ENCODE data around the gene ACY1. TPM values are rescaled to one million over a fixed set of nuclear protein-coding genes. Genes with fewer than 3 reads are reported as not detected.
A peak's percentile ranks its signal among the peaks of the same experiment; 100 is the strongest.

The ACY1 gene
- total and polyA plus RNA-seq, 2 of the 13 experiments (the other 11 are each of a cell fraction or from before 2014, with no cell fraction given), result 113 to 162 TPM

DNA sequence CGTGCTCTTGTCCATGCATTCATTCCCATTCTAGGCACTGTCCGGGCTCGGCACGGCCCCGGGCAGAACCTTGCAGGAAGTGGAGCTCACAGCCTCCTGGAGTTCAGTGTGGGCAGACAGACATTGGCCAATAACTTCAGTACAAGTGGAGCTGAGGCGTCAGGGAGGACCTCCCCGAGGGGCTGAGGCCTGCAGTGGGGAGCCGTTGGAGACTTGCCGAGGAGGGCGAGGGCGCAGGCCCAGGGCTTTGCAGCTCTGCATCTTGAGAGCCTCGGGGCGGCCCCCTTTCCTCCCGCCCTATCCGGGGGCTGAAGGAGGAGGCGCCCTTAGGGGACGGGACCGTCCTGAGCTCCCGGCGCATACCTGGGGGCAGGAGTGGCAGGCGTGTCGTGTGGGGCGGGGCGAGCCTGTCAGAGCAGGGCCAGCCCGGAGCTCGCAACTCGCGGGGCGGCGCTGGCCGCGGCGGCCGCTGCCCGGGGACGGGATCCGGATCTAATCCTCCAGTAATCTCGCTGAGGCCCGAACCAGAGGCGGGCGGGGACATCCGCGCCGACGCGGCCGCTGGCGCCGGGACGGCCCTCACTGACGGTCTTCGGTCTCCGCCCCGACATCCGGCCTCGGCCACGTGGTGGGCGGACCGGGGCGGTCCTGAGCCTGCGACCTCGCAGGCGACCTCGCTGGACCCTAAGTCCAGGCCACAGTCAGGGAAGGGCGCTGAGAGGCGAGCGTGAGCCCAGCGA lies at the start of gene ACY1 (continued):
- TF ChIP-seq PAX8 (CRISPR knock-in tag; IDR thresholded peaks at IDR 0.05; ENCODE audit: borderline replicate concordance) (peak; percentile 88; the same call in 1 of the 2 replicates), MIER2 (CRISPR knock-in tag; IDR thresholded peaks at IDR 0.05) (no peak), ZNF263 (CRISPR knock-in tag; IDR thresholded peaks at IDR 0.05) (no peak), ZNF260 (CRISPR knock-in tag; IDR thresholded peaks at IDR 0.05; ENCODE audit: borderline replicate concordance, low read depth) (peak; percentile 55; the same call in 1 of the 2 replicates), ZNF574 (CRISPR knock-in tag; IDR thresholded peaks at IDR 0.05) (peak; percentile 85), AKAP8 (CRISPR knock-in tag; IDR thresholded peaks at IDR 0.05) (no peak; the same call in 1 of the 2 replicates), KLF13 (CRISPR knock-in tag; IDR thresholded peaks at IDR 0.05) (peak; percentile 98), ZNF563 (CRISPR knock-in tag; IDR thresholded peaks at IDR 0.05) (no peak; the same call in 1 of the 2 replicates), HOXA3 (CRISPR knock-in tag; IDR thresholded peaks at IDR 0.05) (peak; percentile 84), TBX3 (IDR thresholded peaks at IDR 0.05; ENCODE audit: borderline replicate concordance) (no peak), HIC2 (CRISPR knock-in tag; IDR thresholded peaks at IDR 0.05; ENCODE audit: low read depth) (no peak; the same call in 1 of the 2 replicates), SRY (CRISPR knock-in tag; IDR thresholded peaks at IDR 0.05) (peak; percentile 45; the same call in 1 of the 2 replicates), ZFP90 (CRISPR knock-in tag; IDR thresholded peaks at IDR 0.05; ENCODE audit: borderline replicate concordance) (0 out of 2 replicates have a peak, but pooled peaks have one; percentile 6), HNF1A (IDR thresholded peaks at IDR 0.05; ENCODE audit: low read depth) (peak; percentile 19; the same call in 1 of the 2 replicates), HNF1A (CRISPR knock-in tag; IDR thresholded peaks at IDR 0.05; ENCODE audit: borderline replicate concordance) (peak; percentile 66; the same call in 1 of the 2 replicates)
- TF ChIP-seq, protein P1, sequence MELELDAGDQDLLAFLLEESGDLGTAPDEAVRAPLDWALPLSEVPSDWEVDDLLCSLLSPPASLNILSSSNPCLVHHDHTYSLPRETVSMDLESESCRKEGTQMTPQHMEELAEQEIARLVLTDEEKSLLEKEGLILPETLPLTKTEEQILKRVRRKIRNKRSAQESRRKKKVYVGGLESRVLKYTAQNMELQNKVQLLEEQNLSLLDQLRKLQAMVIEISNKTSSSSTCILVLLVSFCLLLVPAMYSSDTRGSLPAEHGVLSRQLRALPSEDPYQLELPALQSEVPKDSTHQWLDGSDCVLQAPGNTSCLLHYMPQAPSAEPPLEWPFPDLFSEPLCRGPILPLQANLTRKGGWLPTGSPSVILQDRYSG (CRISPR knock-in tag; IDR thresholded peaks at IDR 0.05), result peak; percentile 65; the same call in 1 of the 2 replicates

Data from HepG2 (cell line).